Measurements from ENCODE around the gene MBD3L1. TPM values are rescaled to one million over a fixed set of nuclear protein-coding genes. Genes with fewer than 3 reads are reported as not detected.
A peak's percentile ranks its signal among the peaks of the same experiment; 100 is the strongest.

Gene MBD3L1
- total and polyA plus RNA-seq, 9 of the 15 experiments (the other 6 are each of a cell fraction or from before 2014, with no cell fraction given), result not detected

DNA sequence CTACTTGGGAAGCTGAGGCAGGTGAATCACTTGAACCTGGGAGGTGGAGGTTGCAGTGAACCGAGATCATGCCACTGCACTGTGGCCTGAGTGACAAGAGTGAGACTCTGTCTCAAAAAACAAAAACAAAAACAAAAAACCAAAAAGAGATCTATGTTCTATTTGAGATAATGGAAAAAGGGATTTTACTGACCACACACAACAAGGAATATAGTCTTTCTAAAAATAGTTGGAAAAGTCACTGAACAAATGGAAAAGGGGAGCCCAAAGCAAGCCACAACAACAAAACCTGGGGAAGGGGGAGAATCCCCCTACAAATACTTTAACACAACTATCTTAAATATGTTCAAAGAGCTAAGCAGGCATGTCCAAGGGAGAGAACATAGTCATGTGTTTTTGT is 37.4 kb upstream of the MBD3L1 start:
- H4K20me1 ChIP-seq (replicated peaks; ENCODE audit: control insufficient read depth, insufficient read depth, low read length), result no peaks in the 10 kb centered on the region
- H3K27me3 ChIP-seq (ENCODE audit: control insufficient read depth in 2 of 2, insufficient read depth in 2 of 2, low read length in 2 of 2), result no peaks in the 10 kb centered on the region
- WGBS (ENCODE audit: insufficient coverage, low coverage, missing lambda C conversion rate), result 0% methylated on average over 1 of the region's 1 CpG
- no peaks in the 10 kb centered on the region for H3K9me1 ChIP-seq (ENCODE audit: control insufficient read depth, insufficient read depth, low read length)
- H3K4me2 ChIP-seq (ENCODE audit: insufficient read depth, low read length), result no peak overlapping the region
- in situ Hi-C loops (cut with MboI) (loop anchor here (5.0 kb wide), 1 partner anchor 43 kb away; no protein-coding TSS in a partner anchor), intact Hi-C loops (cut with micrococcal nuclease) (no loop called here)
- no peak overlapping the region for H3K9ac ChIP-seq (ENCODE audit: insufficient read depth in 1 of 2, low read depth in 2 of 2, low read length in 2 of 2)
- H3K9me3 ChIP-seq (replicated peaks; ENCODE audit: control insufficient read depth, insufficient read depth, low read depth, low read length), result no peaks in the 10 kb centered on the region
- FAIRE-seq (no peak), ATAC-seq (no peak), DNase-seq (ENCODE audit: extremely low read depth in 1 of 4, low spot score in 3 of 4) (no peak)
- no peaks in the 10 kb centered on the region for H3K79me2 ChIP-seq (ENCODE audit: control insufficient read depth, insufficient read depth, low read length)
- no TSS peak for BruUV-seq (replicated peaks)
- TF ChIP-seq ZNF586 (CRISPR knock-in tag; conservative IDR thresholded peaks at IDR 0.05), result no peak
- TF ChIP-seq SUPT5H (IDR thresholded peaks at IDR 0.05), result no peak
- peak; percentile 96 for TF ChIP-seq ZNF175 (CRISPR knock-in tag; IDR thresholded peaks at IDR 0.05; ENCODE audit: low read depth)
- no peak for TF ChIP-seq NR2F6 (CRISPR knock-in tag; IDR thresholded peaks at IDR 0.05)
- ChIA-PET POLR2A (no interaction called here), CTCF (ENCODE audit: low intra/inter-chr PET ratio) (no interaction called here)
- no peaks in the 10 kb centered on the region for H3K36me3 ChIP-seq (ENCODE audit: control insufficient read depth, insufficient read depth, low read length)
- H2AFZ ChIP-seq (ENCODE audit: low read depth, low read length), result no peak overlapping the region
- H3K4me1 ChIP-seq (replicated peaks in 1 of 2; ENCODE audit: control insufficient read depth in 2 of 2, insufficient read depth in 2 of 2, low read length in 2 of 2), result no peaks in the 10 kb centered on the region
- no peak overlapping the region for H3K27ac ChIP-seq (ENCODE audit: extremely low read depth, low read depth, low read length)
- no peak overlapping the region for H3K4me3 ChIP-seq

DNA sequence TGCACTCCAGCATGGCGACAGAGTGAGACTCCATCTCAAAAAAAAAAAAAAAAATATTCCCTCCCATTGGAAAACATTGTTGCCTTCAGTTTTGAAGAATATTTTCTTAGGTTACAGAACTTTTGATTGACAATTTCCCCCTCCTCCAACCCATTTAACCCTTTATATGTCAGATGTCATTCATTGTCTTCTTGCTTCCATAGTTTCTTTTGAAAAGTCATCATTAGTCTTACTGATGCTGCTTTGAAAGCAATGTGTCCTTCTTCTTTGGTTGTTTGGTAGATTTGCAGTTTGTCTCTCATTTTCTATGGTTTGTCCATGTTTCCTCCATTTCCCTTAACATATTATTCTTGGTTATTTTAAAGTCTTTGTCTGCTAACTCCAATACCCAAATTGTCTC is 25.5 kb upstream of the MBD3L1 start:
- ChIA-PET CTCF (ENCODE audit: low intra/inter-chr PET ratio) (no interaction called here), POLR2A (no interaction called here)
- intact Hi-C loops (cut with micrococcal nuclease) (no loop called here), in situ Hi-C loops (cut with MboI) (no loop called here)
- no peak for ATAC-seq
- no peak overlapping the region for H3K4me3 ChIP-seq
- no peak overlapping the region for H3K27ac ChIP-seq (ENCODE audit: extremely low read depth, low read depth, low read length)
- H3K4me1 ChIP-seq (replicated peaks in 1 of 2; ENCODE audit: control insufficient read depth in 2 of 2, insufficient read depth in 2 of 2, low read length in 2 of 2), result no peaks in the 10 kb centered on the region
- no peaks in the 10 kb centered on the region for H4K20me1 ChIP-seq (replicated peaks; ENCODE audit: control insufficient read depth, insufficient read depth, low read length)
- no peak overlapping the region for H3K9ac ChIP-seq (ENCODE audit: insufficient read depth in 1 of 2, low read depth in 2 of 2, low read length in 2 of 2)
- peaks cover 19% of the 10 kb centered on the region for H3K36me3 ChIP-seq (ENCODE audit: control insufficient read depth, insufficient read depth, low read length)
- no TSS peak for BruUV-seq (replicated peaks)
- no peak overlapping the region for H2AFZ ChIP-seq (ENCODE audit: low read depth, low read length)
- DNase-seq (ENCODE audit: extremely low read depth in 1 of 4, low spot score in 3 of 4), result no peak
- WGBS (ENCODE audit: insufficient coverage, low coverage, missing lambda C conversion rate), result 100% methylated on average over 1 of the region's 1 CpG
- no peaks in the 10 kb centered on the region for H3K27me3 ChIP-seq (ENCODE audit: control insufficient read depth in 2 of 2, insufficient read depth in 2 of 2, low read length in 2 of 2)
- peaks cover 28% of the 10 kb centered on the region for H3K9me3 ChIP-seq (replicated peaks; ENCODE audit: control insufficient read depth, insufficient read depth, low read depth, low read length)
- no peak overlapping the region for H3K4me2 ChIP-seq (ENCODE audit: insufficient read depth, low read length)
- H3K79me2 ChIP-seq (ENCODE audit: control insufficient read depth, insufficient read depth, low read length), result no peaks in the 10 kb centered on the region
- no peaks in the 10 kb centered on the region for H3K9me1 ChIP-seq (ENCODE audit: control insufficient read depth, insufficient read depth, low read length)
- FAIRE-seq, result no peak
- TF ChIP-seq, protein P1, sequence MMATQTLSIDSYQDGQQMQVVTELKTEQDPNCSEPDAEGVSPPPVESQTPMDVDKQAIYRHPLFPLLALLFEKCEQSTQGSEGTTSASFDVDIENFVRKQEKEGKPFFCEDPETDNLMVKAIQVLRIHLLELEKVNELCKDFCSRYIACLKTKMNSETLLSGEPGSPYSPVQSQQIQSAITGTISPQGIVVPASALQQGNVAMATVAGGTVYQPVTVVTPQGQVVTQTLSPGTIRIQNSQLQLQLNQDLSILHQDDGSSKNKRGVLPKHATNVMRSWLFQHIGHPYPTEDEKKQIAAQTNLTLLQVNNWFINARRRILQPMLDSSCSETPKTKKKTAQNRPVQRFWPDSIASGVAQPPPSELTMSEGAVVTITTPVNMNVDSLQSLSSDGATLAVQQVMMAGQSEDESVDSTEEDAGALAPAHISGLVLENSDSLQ (IDR thresholded peaks at IDR 0.05), result peak; percentile 83
- TF ChIP-seq TRIM24 (IDR thresholded peaks at IDR 0.05) (peak in 1 of 2 experiments; percentile 59; a peak in 2 of 4 replicates), CBX5 (IDR thresholded peaks at IDR 0.05; ENCODE audit: borderline replicate concordance, low read depth) (peak; percentile 94), TRIM28 (IDR thresholded peaks at IDR 0.05) (peak; percentile 97), ZNF140 (CRISPR knock-in tag; IDR thresholded peaks at IDR 0.05) (no peak), CBX3 (IDR thresholded peaks at IDR 0.05; ENCODE audit: borderline replicate concordance in 1 of 2, low read length in 2 of 2) (peak in 1 of 2 experiments; percentile 97; a peak in 2 of 3 replicates), ZNF77 (CRISPR knock-in tag; IDR thresholded peaks at IDR 0.05) (no peak), ZNF143 (CRISPR knock-in tag; IDR thresholded peaks at IDR 0.05) (no peak), ELF4 (CRISPR knock-in tag; IDR thresholded peaks at IDR 0.05) (no peak), CBX1 (IDR thresholded peaks at IDR 0.05; ENCODE audit: low read depth) (peak; percentile 65; the same call in 1 of the 2 replicates)
- TF ChIP-seq, protein P2, sequence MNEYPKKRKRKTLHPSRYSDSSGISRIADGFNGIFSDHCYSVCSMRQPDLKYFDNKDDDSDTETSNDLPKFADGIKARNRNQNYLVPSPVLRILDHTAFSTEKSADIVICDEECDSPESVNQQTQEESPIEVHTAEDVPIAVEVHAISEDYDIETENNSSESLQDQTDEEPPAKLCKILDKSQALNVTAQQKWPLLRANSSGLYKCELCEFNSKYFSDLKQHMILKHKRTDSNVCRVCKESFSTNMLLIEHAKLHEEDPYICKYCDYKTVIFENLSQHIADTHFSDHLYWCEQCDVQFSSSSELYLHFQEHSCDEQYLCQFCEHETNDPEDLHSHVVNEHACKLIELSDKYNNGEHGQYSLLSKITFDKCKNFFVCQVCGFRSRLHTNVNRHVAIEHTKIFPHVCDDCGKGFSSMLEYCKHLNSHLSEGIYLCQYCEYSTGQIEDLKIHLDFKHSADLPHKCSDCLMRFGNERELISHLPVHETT (CRISPR knock-in tag; conservative IDR thresholded peaks at IDR 0.05 in 1 of 2, IDR thresholded peaks at IDR 0.05 in 1 of 2), result no peak
